Panc1 (cell line): ENCODE results near the gene MPPED1. TPM values are rescaled to one million over a fixed set of nuclear protein-coding genes. Genes with fewer than 3 reads are reported as not detected.

Experiments
- ATAC-seq: fragments of 200-7000 bp; cut with Tn5 transposase; 2 replicates; pipeline ENCODE4 v1.9.1; 2020; ENCODE audit warnings: mild to moderate bottlenecking, moderate library complexity
- BruUV-seq: library from RNA; stranded (reverse); fragments of 400-500 nt; replicated peaks from 2 replicates; lab custom pipeline; 2021; lab: Mats Ljungman, UMichigan
- CTCF ChIA-PET: fragments of 300-600 bp; sonication (Branson Sonifier 250); formaldehyde crosslinking; loops from one replicate; lab custom pipeline; 2022; ENCODE audit warnings: antibody characterized with exemption; lab: Charles Lee
- POLR2A ChIA-PET: fragments of 300-600 bp; sonication (Branson Sonifier 250); formaldehyde crosslinking; loops from one replicate; lab custom pipeline; 2022; ENCODE audit warnings: antibody characterized with exemption; lab: Charles Lee
- DNase-seq: peaks from one replicate; pipeline ENCODE4 v3.0.0-alpha.2; 2010; ENCODE audit warnings: low read depth, low spot score
- H3K27ac ChIP-seq: 2 replicates; pipeline ENCODE4 v1.5.1; 2011; ENCODE audit warnings: mild to moderate bottlenecking, low read length, inconsistent platforms
- H3K27me3 ChIP-seq: fragments of 200-500 bp; sonication (Bioruptor generic); 2 replicates; pipeline ENCODE4 v1.6.0; 2014; ENCODE audit warnings: low read length, inconsistent platforms; ENCODE audit not compliant: control insufficient read depth, insufficient read depth
- H3K36me3 ChIP-seq: fragments of 200-500 bp; sonication (Bioruptor generic); 2 replicates; pipeline ENCODE4 v1.5.1; 2014; ENCODE audit warnings: inconsistent platforms, mild to moderate bottlenecking, low read length, moderate library complexity; ENCODE audit not compliant: control insufficient read depth, insufficient read depth
- H3K4me1 ChIP-seq: 2 replicates; pipeline ENCODE4 v1.5.1; 2011; ENCODE audit warnings: inconsistent platforms, mild to moderate bottlenecking, low read length, moderate library complexity; ENCODE audit not compliant: control insufficient read depth, insufficient read depth
- H3K4me3 ChIP-seq, 2 experiments: 2 replicates each; pipeline ENCODE4 v1.5.1; 2011 to 2012; ENCODE audit warnings: low read depth in 2 of 2, low read length in 2 of 2, mild to moderate bottlenecking in 2 of 2, inconsistent platforms in 1 of 2, moderate library complexity in 1 of 2
- H3K9me3 ChIP-seq: fragments of 200-500 bp; sonication (Bioruptor generic); 2 replicates; pipeline ENCODE4 v1.5.1; 2014; ENCODE audit warnings: low read depth, mild to moderate bottlenecking, inconsistent platforms, low read length, moderate library complexity; ENCODE audit not compliant: control insufficient read depth, insufficient read depth
- CTCF ChIP-seq: fragments of 450-650 bp; IDR thresholded peaks from 2 replicates; pipeline ENCODE4 v1.5.1; 2017; ENCODE audit warnings: mild to moderate bottlenecking
- POLR2AphosphoS5 ChIP-seq: IDR thresholded peaks from 2 replicates; pipeline ENCODE4 v1.6.1; 2012; ENCODE audit warnings: mild to moderate bottlenecking, low read depth, low read length, moderate library complexity
- REST ChIP-seq, 2 experiments: IDR thresholded peaks; 2 replicates each; pipeline ENCODE4 v1.6.1; 2011 to 2012; ENCODE audit warnings: low read depth in 2 of 2, control low read depth in 1 of 2, low read length in 1 of 2, mild to moderate bottlenecking in 1 of 2, moderate library complexity in 1 of 2; ENCODE audit not compliant: insufficient read depth in 1 of 2
- SIN3A ChIP-seq: IDR thresholded peaks from 2 replicates; pipeline ENCODE4 v1.6.1; 2012; ENCODE audit warnings: low read depth, mild to moderate bottlenecking, low read length, moderate library complexity, borderline replicate concordance; ENCODE audit not compliant: insufficient read depth
- TCF7L2 ChIP-seq: IDR thresholded peaks from 2 replicates; pipeline ENCODE4 v1.6.1; 2011; ENCODE audit warnings: mild to moderate bottlenecking, low read depth, low read length, inconsistent platforms
- in situ Hi-C: cut with HindIII; loops from 2 replicates; pipeline ENCODE4 v1.10.0; 2016; ENCODE audit warnings: low sequenced_read_pairs, low pct_unique_long_range_greater_than_20kb
- intact Hi-C: fragments of 100-400 bp; cut with micrococcal nuclease; formaldehyde crosslinking; loops from one replicate; pipeline ENCODE4 v1.10.0; 2022; ENCODE audit not compliant: unreplicated experiment
- total RNA-seq: library from RNA; stranded (reverse); gene quantifications from one replicate; pipeline ENCODE4 v1.2.1, GENCODE V29; 2021; ENCODE audit not compliant: unreplicated experiment

Gene MPPED1
- total RNA-seq, 1 experiment from 2014 or later = not detected

GRCh38 chr22:43411040-43411868 is 560 bp upstream of the MPPED1 start:
- DNase-seq (no peak), ATAC-seq (no peak)
- ChIA-PET POLR2A (no interaction called here), CTCF (no interaction called here)
- BruUV-seq = no TSS peak
- TF ChIP-seq REST (IDR thresholded peaks at IDR 0.05; ENCODE audit: insufficient read depth in 1 of 2, low read depth in 2 of 2, low read length in 1 of 2) (no peak), POLR2AphosphoS5 (no peak), SIN3A (no peak), TCF7L2 (no peak)
- in situ Hi-C loops (no loop called here), intact Hi-C loops (no loop called here)
- Histone ChIP-seq H3K9me3 (no peaks in the 10 kb centered on the region), H3K4me1 (no peaks in the 10 kb centered on the region), H3K27ac (no peak overlapping the region), H3K27me3 (peaks cover 5% of the 10 kb centered on the region; the same call in 1 of the 2 replicates), H3K36me3 (no peaks in the 10 kb centered on the region), H3K4me3 (no peak overlapping the region)

- no peak overlapping the region for H3K27ac ChIP-seq
- in situ Hi-C loops (no loop called here), intact Hi-C loops (no loop called here)
- H3K27me3 ChIP-seq = peaks cover 5% of the 10 kb centered on the region; the same call in 1 of the 2 replicates
- BruUV-seq = no TSS peak
- POLR2A ChIA-PET = interaction anchor here (0.6 kb wide), 1 partner anchor 1833 kb away, joined by 16 read pairs; no protein-coding TSS in a partner anchor
- no peaks in the 10 kb centered on the region for H3K4me1 ChIP-seq
- DNase-seq = no peak
- H3K4me3 ChIP-seq = no peak overlapping the region
- no peak for TF ChIP-seq REST (IDR thresholded peaks at IDR 0.05; ENCODE audit: insufficient read depth in 1 of 2, low read depth in 2 of 2, low read length in 1 of 2)
- TF ChIP-seq CTCF = no peak
- TF ChIP-seq TCF7L2 = no peak
- TF ChIP-seq POLR2AphosphoS5 = no peak
- no peak for TF ChIP-seq SIN3A
- no peak for ATAC-seq
- no peaks in the 10 kb centered on the region for H3K36me3 ChIP-seq
- CTCF ChIA-PET = no interaction called here
- no peaks in the 10 kb centered on the region for H3K9me3 ChIP-seq
These were observed 1.3 kb downstream of the MPPED1 start for GRCh38 chr22:43412808-43413795.
